GM12878 (cell line): ENCODE measurements around the gene TNRC18. TPM values are rescaled to one million over a fixed set of nuclear protein-coding genes. Genes with fewer than 3 reads are reported as not detected.

Source experiments
- ATAC-seq: fragments of 200-7000 bp; cut with Tn5 transposase; 3 replicates; pipeline ENCODE4 v1.9.1; 2020; ENCODE audit warnings: mild to moderate bottlenecking, moderate library complexity
- BruUV-seq: library from RNA; stranded (reverse); fragments of 400-500 nt; replicated peaks from 2 replicates; lab custom pipeline; 2021; lab: Mats Ljungman, UMichigan
- CTCF ChIA-PET: fragments of 300-600 bp; sonication (Branson Sonifier 250); formaldehyde crosslinking; extraction: SDS; loops from one replicate; lab custom pipeline; 2021; ENCODE audit warnings: inconsistent platforms; lab: Yijun Ruan, JAX
- POLR2A ChIA-PET: fragments of 350-600 bp; formaldehyde crosslinking; extraction: SDS; loops from one replicate; lab custom pipeline; 2021; ENCODE audit warnings: inconsistent platforms; lab: Charles Lee
- RAD21 ChIA-PET: fragments of 300-600 bp; sonication (Branson Sonifier 250); formaldehyde crosslinking; loops from one replicate; lab custom pipeline; 2023; ENCODE audit warnings: antibody characterized with exemption; ENCODE audit not compliant: unreplicated experiment; lab: Charles Lee
- SMC1A ChIA-PET: fragments of 300-600 bp; sonication (Branson Sonifier 250); formaldehyde crosslinking; loops from one replicate; lab custom pipeline; 2023; ENCODE audit not compliant: unreplicated experiment, uncharacterized antibody; lab: Charles Lee
- DNase-seq: peaks from one replicate; pipeline ENCODE4 v3.0.0-alpha.2; 2011; ENCODE audit warnings: low read depth, low spot score
- FAIRE-seq: peaks from 3 replicates; lab custom pipeline; 2011; peaks lifted over from hg19 to GRCh38; lab: Jason Lieb, UNC
- H2AFZ ChIP-seq: 2 replicates; pipeline ENCODE4 v1.6.0; 2011; ENCODE audit warnings: low read depth, low read length, control low read depth; ENCODE audit not compliant: control insufficient read depth
- H3K27ac ChIP-seq: 2 replicates; pipeline ENCODE4 v1.5.1; 2011; ENCODE audit warnings: control low read depth; ENCODE audit not compliant: control insufficient read depth, insufficient read depth
- H3K27me3 ChIP-seq, 2 experiments: replicated peaks in 1 of 2; 2 replicates each; pipeline versions ENCODE4 v1.6.0 to v1.6.1; 2011; ENCODE audit warnings: low read length in 1 of 2; ENCODE audit not compliant: control insufficient read depth in 2 of 2, insufficient read depth in 2 of 2
- H3K36me3 ChIP-seq, 2 experiments: 2 replicates each; pipeline ENCODE4 v1.5.1; 2011; ENCODE audit warnings: low read length in 1 of 2; ENCODE audit not compliant: control insufficient read depth in 2 of 2, insufficient read depth in 2 of 2
- H3K4me1 ChIP-seq: 2 replicates; pipeline ENCODE4 v1.6.1; 2011; ENCODE audit warnings: mild to moderate bottlenecking, low read length, moderate library complexity, mixed read lengths; ENCODE audit not compliant: control insufficient read depth, insufficient read depth
- H3K4me2 ChIP-seq: 2 replicates; pipeline ENCODE4 v1.6.0; 2011; ENCODE audit warnings: control low read depth; ENCODE audit not compliant: control insufficient read depth, insufficient read depth
- H3K4me3 ChIP-seq: fragments of 200-600 bp; sonication (generic); 2 replicates; pipeline ENCODE4 v1.5.1; 2016
- H3K79me2 ChIP-seq: 2 replicates; pipeline ENCODE4 v1.6.0; 2011; ENCODE audit warnings: low read length; ENCODE audit not compliant: control insufficient read depth, insufficient read depth
- H3K9ac ChIP-seq: 2 replicates; pipeline ENCODE4 v1.8.0; 2011; ENCODE audit warnings: low read length, control low read depth, mixed read lengths; ENCODE audit not compliant: control insufficient read depth, insufficient read depth
- H3K9me3 ChIP-seq: replicated peaks from 3 replicates; pipeline ENCODE4 v1.5.1; 2011; ENCODE audit warnings: mild to moderate bottlenecking, low read length; ENCODE audit not compliant: control insufficient read depth, insufficient read depth
- H4K20me1 ChIP-seq: 2 replicates; pipeline ENCODE4 v1.6.0; 2011; ENCODE audit not compliant: control insufficient read depth, insufficient read depth
- EED ChIP-seq: sonication (generic); IDR thresholded peaks from 2 replicates; pipeline ENCODE4 v1.6.1; 2016; ENCODE audit warnings: antibody characterized with exemption, low read depth
- GABPA ChIP-seq: IDR thresholded peaks from 2 replicates; pipeline ENCODE4 v1.6.1; 2014; ENCODE audit warnings: antibody characterized with exemption, low read depth, mild to moderate bottlenecking, inconsistent platforms
- HSF1 ChIP-seq: fragments of 150-350 bp; IDR thresholded peaks from 2 replicates; pipeline ENCODE4 v1.6.1; 2014; ENCODE audit warnings: mild to moderate bottlenecking, low read depth, low read length
- IKZF1 ChIP-seq: fragments of 450-650 bp; conservative IDR thresholded peaks from 2 replicates; pipeline ENCODE4 v1.6.1; 2017; ENCODE audit warnings: antibody characterized with exemption, mild to moderate bottlenecking
- IKZF2 ChIP-seq, 2 experiments: fragments of 450-650 bp; IDR thresholded peaks; 2 replicates each; pipeline ENCODE4 v1.6.1; 2017; ENCODE audit warnings: mild to moderate bottlenecking in 2 of 2, moderate library complexity in 2 of 2
- MTA3 ChIP-seq: IDR thresholded peaks from 2 replicates; pipeline ENCODE4 v1.6.1; 2012; ENCODE audit warnings: low read length, inconsistent platforms, borderline replicate concordance
- NFIC ChIP-seq: IDR thresholded peaks from 2 replicates; pipeline ENCODE4 v1.6.1; 2012; ENCODE audit warnings: low read depth, mild to moderate bottlenecking, inconsistent platforms, low read length, moderate library complexity
- NRF1 ChIP-seq: conservative IDR thresholded peaks from 2 replicates; pipeline ENCODE4 v1.6.1; 2011; ENCODE audit warnings: mild to moderate bottlenecking, low read depth, low read length, improper control_type of control experiment
- POLR2AphosphoS5 ChIP-seq: IDR thresholded peaks from 2 replicates; pipeline ENCODE4 v1.6.1; 2011; ENCODE audit warnings: mild to moderate bottlenecking, low read length, inconsistent platforms
- RUNX3 ChIP-seq: IDR thresholded peaks from 2 replicates; pipeline ENCODE4 v1.6.1; 2012; ENCODE audit warnings: low read length, inconsistent platforms
- SMAD1 ChIP-seq: fragments of 450-650 bp; IDR thresholded peaks from 2 replicates; pipeline ENCODE4 v1.6.1; 2018; ENCODE audit warnings: mild to moderate bottlenecking, low read depth; ENCODE audit not compliant: partially characterized antibody
- TARDBP ChIP-seq: IDR thresholded peaks from 2 replicates; pipeline ENCODE4 v1.6.1; 2016; ENCODE audit warnings: borderline replicate concordance
- TCF12 ChIP-seq: IDR thresholded peaks from 2 replicates; pipeline ENCODE4 v1.6.1; 2011; ENCODE audit warnings: low read depth, mild to moderate bottlenecking, low read length
- TCF3 ChIP-seq: IDR thresholded peaks from 2 replicates; pipeline ENCODE4 v1.6.1; 2012; ENCODE audit warnings: low read depth, mild to moderate bottlenecking, low read length, borderline replicate concordance; ENCODE audit not compliant: insufficient read depth
- WRNIP1 ChIP-seq: IDR thresholded peaks from 2 replicates; pipeline ENCODE4 v1.6.1; 2011; ENCODE audit warnings: low read depth, low read length, improper control_type of control experiment, borderline replicate concordance
- ZNF207 ChIP-seq: fragments of 450-650 bp; IDR thresholded peaks from 2 replicates; pipeline ENCODE4 v1.6.1; 2014; ENCODE audit warnings: antibody characterized with exemption, mild to moderate bottlenecking, borderline replicate concordance
- ZNF274 ChIP-seq: IDR thresholded peaks from one replicate; pipeline ENCODE4 v1.8.0; 2011; ENCODE audit not compliant: insufficient read length, insufficient read depth
- WGBS: methylation state at CpG from one replicate; pipeline ENCODE4 v1.1.6; 2016; ENCODE audit warnings: low lambda C conversion rate; ENCODE audit not compliant: insufficient replicate concordance, insufficient coverage; ENCODE audit errors: missing lambda C conversion rate; 5-methylcytosine and 5-hydroxymethylcytosine counted together
- in situ Hi-C: fragments of 300-500 bp; cut with MboI; formaldehyde crosslinking; loops from 9 replicates; pipeline ENCODE4 v1.14.3; 2018; ENCODE audit warnings: mixed read lengths
- intact Hi-C: fragments of 100-400 bp; cut with micrococcal nuclease; formaldehyde crosslinking; loops from one replicate; pipeline ENCODE4 v1.14.2; 2022; ENCODE audit not compliant: unreplicated experiment
- polyA plus RNA-seq, 11 experiments: library from polyadenylated mRNA; depleted of rRNA in 4 of 11; unstranded in 6 of 11; stranded (reverse) in 5 of 11; fragments of >200 nt; fragmentation: Nextera tagmentation in 4 of 11; fragmentation: Illumina TruSeq in 1 of 11; extraction: Ambion mirVana in 4 of 11; extraction: Trizol in 1 of 11; gene quantifications; 1 replicate in 1 of 11; 2 replicates in 10 of 11; pipeline versions ENCODE4 v1.2.1 to v1.2.3, GENCODE V29; 2011 to 2016; ENCODE audit warnings: inconsistent platforms in 2 of 11, missing spikeins in 2 of 11, low read depth in 1 of 11
- total RNA-seq, 4 experiments: library from RNA; depleted of rRNA in 3 of 4; stranded (reverse); fragments of >200 nt in 3 of 4; fragmentation: Illumina TruSeq in 1 of 4; extraction: Trizol in 1 of 4; gene quantifications; 2 replicates each; pipeline versions ENCODE4 v1.2.1 to v1.2.3, GENCODE V29; 2013 to 2021

The TNRC18 gene
- total and polyA plus RNA-seq, 10 of the 15 experiments (the other 5 are each of a cell fraction or from before 2014, with no cell fraction given) = 0.02 to 31.7 (median 5.4) TPM

GRCh38 chr7:5333121-5334045 lies 90.3 kb downstream of the TNRC18 start:
- WGBS = 73% methylated on average over 27 of the region's 32 CpGs
- Histone ChIP-seq H3K27me3 (no peaks in the 10 kb centered on the region), H2AFZ (no peak overlapping the region)

GRCh38 chr7:5332579-5332978 lies 91.1 kb downstream of the TNRC18 start:
- Histone ChIP-seq H3K9me3 (peaks cover 3% of the 10 kb centered on the region; the same call in 2 of the 3 replicates), H4K20me1 (no peaks in the 10 kb centered on the region), H3K79me2 (no peaks in the 10 kb centered on the region), H3K36me3 (peaks cover 0 to 4% of the 10 kb centered on the region in 2 experiments), H3K4me3 (no peak overlapping the region), H2AFZ (no peak overlapping the region), H3K27me3 (no peaks in the 10 kb centered on the region), H3K4me1 (peaks cover 23% of the 10 kb centered on the region), H3K4me2 (no peak overlapping the region), H3K9ac (no peak overlapping the region), H3K27ac (no peak overlapping the region)
- SMC1A ChIA-PET = no interaction called here
- 98% methylated on average over 23 of the region's 43 CpGs for WGBS
- CTCF ChIA-PET = interaction anchor here (1.1 kb wide), 1 partner anchor 93 kb away, joined by 4 read pairs; no protein-coding TSS in a partner anchor
- no TSS peak for BruUV-seq
- in situ Hi-C loops = no loop called here
- intact Hi-C loops = loop anchor here (5.0 kb wide), 1 partner anchor 100 kb away; no protein-coding TSS in a partner anchor
- RAD21 ChIA-PET = interaction anchor here (0.9 kb wide), 1 partner anchor 92 kb away, joined by 3 read pairs; no protein-coding TSS in a partner anchor
- ATAC-seq = no peak
- FAIRE-seq = no peak
- POLR2A ChIA-PET = no interaction called here
- DNase-seq = no peak
- TF ChIP-seq WRNIP1 (no peak), POLR2AphosphoS5 (no peak), IKZF2 (IDR thresholded peaks at IDR 0.05) (no peak), ZNF207 (no peak), ZNF274 (no peak), NRF1 (no peak), HSF1 (no peak), MTA3 (no peak), GABPA (no peak), NFIC (no peak)

More at GRCh38 chr7:5333121-5334045, 90.3 kb downstream of the TNRC18 start:
- peaks cover 0 to 4% of the 10 kb centered on the region in 2 experiments for H3K36me3 ChIP-seq
- no peak overlapping the region for H3K9ac ChIP-seq
- intact Hi-C loops (loop anchor here (5.0 kb wide), 1 partner anchor 101 kb away; no protein-coding TSS in a partner anchor), in situ Hi-C loops (no loop called here)
- ChIA-PET RAD21 (no interaction called here), POLR2A (interaction anchor here (0.5 to 1.3 kb wide), 4 partner anchors 32 to 179 kb away, joined by 3 to 7 read pairs (median 5); partner anchors contain the start of gene TNRC18), SMC1A (interaction anchor here (0.6 kb wide), 1 partner anchor 94 kb away, joined by 3 read pairs; no protein-coding TSS in a partner anchor), CTCF (interaction anchor here (0.9 to 1.1 kb wide), 2 partner anchors 33 to 93 kb away, joined by 3 to 4 read pairs; no protein-coding TSS in a partner anchor)
- TF ChIP-seq SMAD1 (no peak), RUNX3 (peak; percentile 23; the same call in 1 of the 2 replicates), TCF12 (peak; percentile 50; the same call in 1 of the 2 replicates), IKZF1 (0 out of 2 replicates have a peak, but pooled peaks have one; percentile 27), EED (peak; percentile 30; the same call in 1 of the 2 replicates), TARDBP (no peak), TCF3 (0 out of 2 replicates have a peak, but pooled peaks have one; percentile 46)
- no TSS peak for BruUV-seq
- H4K20me1 ChIP-seq = no peaks in the 10 kb centered on the region
- no peak overlapping the region; the same call in 1 of the 2 replicates for H3K4me2 ChIP-seq
- peaks cover 3% of the 10 kb centered on the region; the same call in 2 of the 3 replicates for H3K9me3 ChIP-seq
- peak; percentile 57 for ATAC-seq
- DNase-seq = no peak
- H3K79me2 ChIP-seq = no peaks in the 10 kb centered on the region
- H3K4me3 ChIP-seq = no peak overlapping the region
- FAIRE-seq = no peak
- no peak overlapping the region for H3K27ac ChIP-seq
- H3K4me1 ChIP-seq = peaks cover 23% of the 10 kb centered on the region
